Endothelial cell of hepatic sinusoid (primary cell): Measurements from ENCODE around the gene DUS2.

ENCODE experiments used
- in situ Hi-C: cut with HindIII; loops from 2 replicates; pipeline ENCODE4 v1.10.0; 2017; ENCODE audit warnings: low sequenced_read_pairs

DUS2 gene

GRCh38 chr16:68113765-68114240 lies 90.7 kb downstream of the DUS2 start:
- in situ Hi-C loops = loop anchor here (25.0 kb wide), 1 partner anchor 98 kb away; no protein-coding TSS in a partner anchor

GRCh38 chr16:68114939-68115338 lies 91.9 kb downstream of the DUS2 start:
- in situ Hi-C loops = loop anchor here (25.0 kb wide), 1 partner anchor 97 kb away; no protein-coding TSS in a partner anchor

- in situ Hi-C loops = loop anchor here (25.0 kb wide), 1 partner anchor 96 kb away; no protein-coding TSS in a partner anchor
Measured at GRCh38 chr16:68115851-68116250, 92.8 kb downstream of the DUS2 start.

GRCh38 chr16:68116256-68116867 lies 93.3 kb downstream of the DUS2 start:
- in situ Hi-C loops = loop anchor here (25.0 kb wide), 1 partner anchor 96 kb away; no protein-coding TSS in a partner anchor

- in situ Hi-C loops = loop anchor here (25.0 kb wide), 1 partner anchor 94 kb away; no protein-coding TSS in a partner anchor
Measured at GRCh38 chr16:68117884-68118283, 94.8 kb downstream of the DUS2 start.

- in situ Hi-C loops = loop anchor here (25.0 kb wide), 1 partner anchor 93 kb away; no protein-coding TSS in a partner anchor
Measured at GRCh38 chr16:68118954-68119353, 95.9 kb downstream of the DUS2 start.

- in situ Hi-C loops = loop anchor here (25.0 kb wide), 1 partner anchor 92 kb away; no protein-coding TSS in a partner anchor
Measured at GRCh38 chr16:68120496-68120895, 97.4 kb downstream of the DUS2 start.

- in situ Hi-C loops = no loop called here
Measured at GRCh38 chr16:68126395-68126794, 103.3 kb downstream of the DUS2 start.

GRCh38 chr16:68128577-68129305 lies 105.7 kb downstream of the DUS2 start:
- in situ Hi-C loops = no loop called here
